Measurements from ENCODE around the gene MOB2.

MOB2 gene

GRCh38 chr11:1532014-1532586, 45.5 kb upstream of the MOB2 start:
- Mint-ChIP-seq H3K27ac (peak overlapping the region in 1 of 3 experiments; percentile 17), H3K4me3 (peak overlapping the region in 1 of 3 experiments; percentile 22), H3K9me3 (no peaks in the 10 kb centered on the region), H3K4me1 (peaks cover 16% of the 10 kb centered on the region), H3K27me3 (ENCODE audit: low read depth) (no peaks in the 10 kb centered on the region), H3K36me3 (ENCODE audit: low read depth) (no peaks in the 10 kb centered on the region)
- no peak for TF ChIP-seq CTCF (IDR thresholded peaks at IDR 0.05; ENCODE audit: unreplicated experiment in 3 of 3)

- Mint-ChIP-seq H3K27ac (peak overlapping the region in 1 of 3 experiments; percentile 17), H3K4me1 (peaks cover 16% of the 10 kb centered on the region), H3K36me3 (ENCODE audit: low read depth) (no peaks in the 10 kb centered on the region), H3K4me3 (peak overlapping the region in 1 of 3 experiments; percentile 22), H3K9me3 (no peaks in the 10 kb centered on the region), H3K27me3 (ENCODE audit: low read depth) (no peaks in the 10 kb centered on the region)
- TF ChIP-seq CTCF (IDR thresholded peaks at IDR 0.05; ENCODE audit: unreplicated experiment in 3 of 3), result no peak
Observed at GRCh38 chr11:1531449-1532013, 45.0 kb upstream of the MOB2 start.

GRCh38 chr11:1530686-1531448, 44.3 kb upstream of the MOB2 start:
- Mint-ChIP-seq H3K36me3 (ENCODE audit: low read depth) (no peaks in the 10 kb centered on the region), H3K4me3 (no peak overlapping the region), H3K27ac (no peak overlapping the region), H3K4me1 (peaks cover 16% of the 10 kb centered on the region), H3K9me3 (no peaks in the 10 kb centered on the region), H3K27me3 (ENCODE audit: low read depth) (no peaks in the 10 kb centered on the region)
- TF ChIP-seq CTCF (IDR thresholded peaks at IDR 0.05; ENCODE audit: unreplicated experiment in 3 of 3), result no peak

- Mint-ChIP-seq H3K4me1 (peaks cover 16% of the 10 kb centered on the region), H3K27ac (no peak overlapping the region), H3K4me3 (no peak overlapping the region), H3K27me3 (ENCODE audit: low read depth) (no peaks in the 10 kb centered on the region), H3K36me3 (ENCODE audit: low read depth) (no peaks in the 10 kb centered on the region), H3K9me3 (no peaks in the 10 kb centered on the region)
- TF ChIP-seq CTCF (IDR thresholded peaks at IDR 0.05; ENCODE audit: unreplicated experiment in 3 of 3), result no peak
Observed at GRCh38 chr11:1529774-1530173, 43.2 kb upstream of the MOB2 start.

- no peak overlapping the region for H3K27ac Mint-ChIP-seq
- TF ChIP-seq CTCF (IDR thresholded peaks at IDR 0.05; ENCODE audit: unreplicated experiment in 3 of 3), result no peak
- H3K4me3 Mint-ChIP-seq, result no peak overlapping the region
- H3K9me3 Mint-ChIP-seq, result no peaks in the 10 kb centered on the region
- no peaks in the 10 kb centered on the region for H3K27me3 Mint-ChIP-seq (ENCODE audit: low read depth)
- H3K36me3 Mint-ChIP-seq (ENCODE audit: low read depth), result no peaks in the 10 kb centered on the region
- H3K4me1 Mint-ChIP-seq, result peaks cover 16% of the 10 kb centered on the region
Observed at GRCh38 chr11:1529286-1529685, 42.7 kb upstream of the MOB2 start.
